Measurements from ENCODE around the gene GCM1. TPM values are rescaled to one million over a fixed set of nuclear protein-coding genes. Genes with fewer than 3 reads are reported as not detected.

Gene GCM1
- total RNA-seq, 4 donors from 2014 or later, result 0.32 TPM; not detected in 3

- H3K4me1 ChIP-seq, result peaks cover 0 to 33% (median 28%) of the 10 kb centered on the region in 4 donors
- H3K9me3 ChIP-seq, result no peaks in the 10 kb centered on the region
- no peaks in the 10 kb centered on the region for H3K27me3 ChIP-seq
- no peak for DNase-seq (ENCODE audit: extremely low spot score)
- intact Hi-C loops (cut with DNase I), result no loop called here
- 17% methylated on average over 2 of the region's 2 CpGs for WGBS
- H3K36me3 ChIP-seq, result peaks cover 31 to 80% (median 60%) of the 10 kb centered on the region in 4 donors
- TF ChIP-seq POLR2A (IDR thresholded peaks at IDR 0.05; ENCODE audit: low read depth) (no peak), POLR2AphosphoS5 (IDR thresholded peaks at IDR 0.05) (no peak), CTCF (IDR thresholded peaks at IDR 0.05) (no peak), EP300 (IDR thresholded peaks at IDR 0.05) (no peak)
- H3K4me3 ChIP-seq, result no peak overlapping the region
- H3K27ac ChIP-seq (replicated peaks in 1 of 4), result no peak overlapping the region
These were observed 48.1 kb downstream of the GCM1 start for GRCh38 chr6:53100561-53100960.

GRCh38 chr6:53095716-53096115, 52.9 kb downstream of the GCM1 start:
- DNase-seq (ENCODE audit: extremely low spot score), result no peak
- TF ChIP-seq POLR2A (IDR thresholded peaks at IDR 0.05; ENCODE audit: low read depth), result no peak
- TF ChIP-seq CTCF (IDR thresholded peaks at IDR 0.05), result no peak
- TF ChIP-seq POLR2AphosphoS5 (IDR thresholded peaks at IDR 0.05), result no peak
- no peak for TF ChIP-seq EP300 (IDR thresholded peaks at IDR 0.05)
- Histone ChIP-seq H3K4me3 (no peak overlapping the region), H3K27me3 (no peaks in the 10 kb centered on the region), H3K9me3 (no peaks in the 10 kb centered on the region), H3K36me3 (peaks cover 53 to 99% (median 87%) of the 10 kb centered on the region in 4 donors), H3K4me1 (peaks cover 0 to 11% (median 2%) of the 10 kb centered on the region in 4 donors), H3K27ac (replicated peaks in 1 of 4) (no peak overlapping the region)
- 75% methylated on average over 1 of the region's 1 CpG for WGBS
- intact Hi-C loops (cut with DNase I), result no loop called here

DNA sequence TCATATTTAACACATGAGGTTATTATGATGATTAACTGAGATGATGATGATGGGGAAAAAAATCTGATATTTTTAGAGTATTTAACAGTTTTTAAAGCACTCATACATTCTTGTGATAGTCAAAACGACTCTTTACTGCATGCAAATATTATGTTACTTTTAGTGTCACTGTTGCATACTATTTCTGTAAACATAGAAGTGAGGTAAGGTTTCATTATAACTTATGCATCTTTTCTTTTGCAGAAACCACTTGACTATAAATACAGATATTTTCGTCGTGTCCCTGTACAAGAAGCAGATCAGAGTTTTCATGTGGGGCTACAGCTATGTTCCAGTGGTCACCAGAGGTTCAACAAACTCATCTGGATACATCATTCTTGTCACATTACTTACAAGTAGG, 53.4 kb downstream of the GCM1 start:
- H3K4me3 ChIP-seq, result no peak overlapping the region
- no peak for DNase-seq (ENCODE audit: extremely low spot score)
- H3K27ac ChIP-seq (replicated peaks in 1 of 4), result no peak overlapping the region
- intact Hi-C loops (cut with DNase I), result no loop called here
- peaks cover 0 to 8% (median under 1%) of the 10 kb centered on the region in 4 donors for H3K4me1 ChIP-seq
- H3K9me3 ChIP-seq, result no peaks in the 10 kb centered on the region
- 91% methylated on average over 3 of the region's 3 CpGs for WGBS
- no peaks in the 10 kb centered on the region for H3K27me3 ChIP-seq
- no peak for TF ChIP-seq POLR2AphosphoS5 (IDR thresholded peaks at IDR 0.05)
- TF ChIP-seq CTCF (IDR thresholded peaks at IDR 0.05), result no peak
- TF ChIP-seq EP300 (IDR thresholded peaks at IDR 0.05), result no peak
- no peak for TF ChIP-seq POLR2A (IDR thresholded peaks at IDR 0.05; ENCODE audit: low read depth)
- H3K36me3 ChIP-seq, result peaks cover 53 to 99% (median 87%) of the 10 kb centered on the region in 4 donors

DNA sequence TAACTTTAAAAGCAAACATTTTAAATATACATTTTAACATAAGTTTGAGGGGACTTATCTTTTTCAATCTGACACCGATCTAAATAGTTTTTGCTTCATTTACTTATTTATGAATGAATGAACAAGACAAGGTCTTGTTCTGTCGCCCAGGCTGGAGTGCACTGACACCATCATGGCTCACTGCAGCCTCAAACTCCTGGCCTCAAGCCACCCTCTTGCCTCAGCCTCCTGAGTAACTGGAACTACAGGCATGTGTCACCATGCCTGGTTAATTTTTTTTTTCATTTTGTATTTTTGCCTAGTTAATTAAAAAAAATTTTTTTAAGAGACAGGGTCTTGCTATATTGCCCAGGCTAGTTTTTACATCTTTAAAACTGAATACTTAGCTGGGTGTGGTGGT, 58.1 kb downstream of the GCM1 start:
- Histone ChIP-seq H3K27me3 (no peaks in the 10 kb centered on the region), H3K27ac (replicated peaks in 1 of 4) (no peak overlapping the region), H3K9me3 (no peaks in the 10 kb centered on the region), H3K4me1 (peaks cover 0 to 6% (median 0%) of the 10 kb centered on the region in 4 donors), H3K36me3 (peaks cover 48 to 100% (median 81%) of the 10 kb centered on the region in 4 donors), H3K4me3 (no peak overlapping the region)
- TF ChIP-seq POLR2A (IDR thresholded peaks at IDR 0.05; ENCODE audit: low read depth) (no peak), CTCF (IDR thresholded peaks at IDR 0.05) (no peak), EP300 (IDR thresholded peaks at IDR 0.05) (no peak), POLR2AphosphoS5 (IDR thresholded peaks at IDR 0.05) (no peak)
- DNase-seq (ENCODE audit: extremely low spot score), result no peak
- intact Hi-C loops (cut with DNase I), result no loop called here
- 88% methylated on average over 2 of the region's 2 CpGs for WGBS

- Histone ChIP-seq H3K4me3 (no peak overlapping the region), H3K36me3 (peaks cover 42 to 100% (median 81%) of the 10 kb centered on the region in 4 donors), H3K27me3 (no peaks in the 10 kb centered on the region), H3K9me3 (no peaks in the 10 kb centered on the region), H3K27ac (replicated peaks in 1 of 4) (no peak overlapping the region), H3K4me1 (peaks cover 0 to 6% (median 0%) of the 10 kb centered on the region in 4 donors)
- no peak for DNase-seq (ENCODE audit: extremely low spot score)
- intact Hi-C loops (cut with DNase I), result no loop called here
- TF ChIP-seq POLR2A (IDR thresholded peaks at IDR 0.05; ENCODE audit: low read depth) (no peak), CTCF (IDR thresholded peaks at IDR 0.05) (no peak), POLR2AphosphoS5 (IDR thresholded peaks at IDR 0.05) (no peak), EP300 (IDR thresholded peaks at IDR 0.05) (no peak)
These were observed 58.7 kb downstream of the GCM1 start for GRCh38 chr6:53089948-53090347.

Measured in esophagus muscularis mucosa (tissue), 4 donors.